Measurements from ENCODE around the gene SPACA6.

SPACA6 gene

DNA sequence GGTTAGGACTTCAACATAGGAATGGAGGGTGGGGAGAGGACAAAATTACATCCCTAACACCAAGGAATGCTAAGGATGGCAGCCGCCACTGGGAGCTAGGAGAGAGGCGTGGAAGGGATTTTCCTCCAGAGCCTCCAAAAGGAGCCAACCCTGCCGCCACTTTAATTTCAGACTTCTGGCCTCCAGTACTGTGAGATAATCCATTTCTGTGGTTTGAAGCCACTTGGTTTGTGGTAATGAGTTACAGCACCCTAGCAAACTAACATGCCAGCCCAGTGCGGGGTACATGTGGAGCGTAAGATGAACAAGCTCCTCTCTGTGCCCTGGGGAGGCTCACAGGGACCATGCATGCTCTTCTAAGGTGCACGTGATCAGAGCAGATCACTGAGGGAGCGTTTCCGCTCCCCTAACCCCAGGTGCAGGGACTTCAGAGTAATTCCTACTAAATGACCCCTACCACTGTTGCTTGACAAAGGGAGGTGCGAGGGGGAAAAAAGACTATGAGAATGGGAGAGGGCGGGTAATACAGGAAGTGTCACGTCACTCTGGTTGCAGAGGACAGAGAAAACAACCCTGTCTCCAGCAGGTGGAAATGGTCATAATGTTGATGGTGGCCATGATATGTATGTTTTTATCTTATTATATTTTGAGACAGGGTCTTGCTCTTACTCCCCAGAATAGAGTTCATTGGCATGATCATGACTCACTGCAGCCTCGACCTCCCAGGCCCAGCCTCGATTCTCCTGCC, 46.5 kb downstream of the SPACA6 start:
- DNase-seq: peak; percentile 59

- peak; percentile 51 for DNase-seq
Measured at GRCh38 chr19:51740356-51740755, 47.2 kb downstream of the SPACA6 start.

DNA sequence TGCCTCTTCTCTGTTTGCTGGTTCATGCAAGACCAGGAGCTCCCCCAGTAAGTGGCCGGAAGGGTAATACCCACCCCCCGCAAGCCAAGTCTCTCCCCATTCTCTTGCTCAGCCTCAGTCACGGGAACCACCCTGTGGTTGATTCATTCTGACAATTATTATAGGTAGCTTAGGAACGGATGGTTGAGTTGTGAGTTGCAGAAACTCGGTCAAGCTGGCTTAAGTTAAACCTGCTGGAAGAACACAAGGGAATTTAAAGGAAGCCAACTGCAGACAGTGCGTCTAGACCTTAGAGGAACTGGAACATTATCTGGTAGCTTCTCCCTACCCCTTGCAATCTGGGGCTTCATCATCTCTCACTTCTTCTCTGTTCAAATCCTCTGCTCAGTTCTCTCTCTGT, 49.7 kb downstream of the SPACA6 start:
- peak; percentile 56 for DNase-seq

GRCh38 chr19:51743405-51743804, 50.3 kb downstream of the SPACA6 start:
- no peak for DNase-seq

DNA sequence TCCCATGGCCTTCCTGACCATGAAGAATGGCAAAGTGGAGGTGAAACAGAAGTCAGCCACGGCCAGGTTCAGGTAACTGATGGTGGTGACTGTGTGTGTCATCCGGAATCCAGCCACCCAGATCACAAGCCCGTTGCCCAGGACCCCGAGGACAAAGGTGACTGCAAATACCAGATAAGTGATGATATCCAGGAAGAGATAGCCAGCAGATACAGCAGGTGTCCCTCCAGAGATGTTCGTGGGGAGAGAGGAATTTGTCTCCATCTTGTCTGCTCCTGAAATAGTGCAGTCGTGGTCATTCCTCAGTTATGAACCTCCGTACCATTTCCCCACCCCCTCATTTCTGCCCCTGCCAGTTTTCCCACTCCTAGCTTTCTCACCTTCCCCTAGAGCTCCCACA, 53.6 kb downstream of the SPACA6 start:
- DNase-seq: no peak

- DNase-seq: no peak
Measured at GRCh38 chr19:51749979-51750378, 56.8 kb downstream of the SPACA6 start.

DNA sequence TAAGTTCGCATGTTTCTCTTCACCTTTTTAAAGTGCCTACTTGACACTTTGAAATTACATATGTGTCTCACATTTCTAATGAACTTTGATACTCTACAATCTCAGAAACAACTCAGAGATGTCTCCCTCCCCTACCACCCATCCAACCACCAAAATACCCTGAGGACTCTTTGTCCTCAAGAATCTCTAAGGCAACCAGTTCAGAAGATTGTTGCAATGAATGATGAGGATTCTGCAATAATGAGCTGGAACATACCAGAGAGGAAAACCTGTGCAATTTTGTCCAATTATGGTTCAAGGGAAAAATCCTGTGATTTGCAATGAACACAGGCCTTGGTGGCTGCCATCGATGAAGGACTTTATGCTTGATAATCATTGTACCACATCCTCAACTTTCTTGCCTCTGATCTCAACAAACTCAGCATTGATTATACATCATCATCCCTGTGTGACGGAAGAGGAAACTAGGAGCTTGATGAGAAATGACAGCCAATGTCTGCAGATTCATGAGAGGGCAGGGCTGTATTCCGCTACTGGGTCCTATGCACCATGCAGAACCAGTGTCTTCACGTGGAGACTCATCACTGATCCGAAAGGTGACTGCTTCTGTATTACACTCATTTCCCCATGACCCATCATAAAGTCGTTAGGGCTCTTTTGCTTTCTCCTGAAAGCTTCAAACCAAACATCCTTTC, 57.4 kb downstream of the SPACA6 start:
- DNase-seq: no peak

DNA sequence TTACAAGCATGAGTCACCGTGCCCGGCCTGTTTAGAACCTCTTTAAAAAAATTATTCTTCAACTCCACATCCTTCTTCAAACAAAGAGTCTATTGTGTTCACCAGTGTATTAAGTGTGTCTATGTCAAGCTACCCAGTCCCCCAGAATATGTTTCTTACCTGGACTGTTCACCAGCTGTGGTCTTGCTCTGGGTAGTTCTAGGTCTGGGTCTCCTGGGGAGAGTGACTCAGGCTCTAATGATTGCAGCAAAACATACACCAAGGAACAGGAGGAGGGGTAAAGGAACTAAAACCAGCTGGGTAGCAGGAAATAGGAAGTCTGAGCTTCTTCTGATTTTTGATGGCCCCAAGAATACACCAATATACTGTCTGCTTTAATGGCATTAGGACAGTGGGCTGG, 58.5 kb downstream of the SPACA6 start, which contains the start of gene FPR1:
Gene FPR1 (minus strand): TSS at position 224 of the 400 bp plus-strand sequence. CDS start 4,884 bp downstream, outside the sequence.
- DNase-seq: no peak

GRCh38 chr19:51754109-51754508, 61.0 kb downstream of the SPACA6 start:
- no peak for DNase-seq

DNA sequence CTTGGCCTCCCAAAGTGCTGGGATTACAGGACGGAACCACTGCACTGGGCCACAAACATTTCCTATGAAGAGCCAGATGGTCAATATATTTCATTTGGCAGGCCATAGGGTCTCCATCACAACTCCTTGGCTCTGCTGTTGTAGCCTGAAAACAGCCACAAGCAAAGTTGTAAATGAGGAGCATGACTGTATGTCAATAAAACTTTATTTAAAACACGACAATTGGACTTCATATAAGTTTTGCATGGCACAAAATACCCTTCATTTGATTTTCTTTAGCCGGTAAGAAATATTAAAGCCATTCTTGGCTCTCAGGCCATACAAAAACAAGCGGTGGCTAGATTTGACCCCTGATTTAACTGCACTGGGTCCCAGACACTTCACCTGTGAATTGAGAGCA, 61.6 kb downstream of the SPACA6 start:
- no peak for DNase-seq

Measured in OCI-M1 (cell line).